WTC11 (cell line): ENCODE results near the gene PLCL2. TPM values are rescaled to one million over a fixed set of nuclear protein-coding genes. Genes with fewer than 3 reads are reported as not detected.

Experiments
- ATAC-seq: fragments of 200-7000 bp; cut with Tn5 transposase; 2 replicates; pipeline ENCODE4 v1.10.0; 2021; ENCODE audit warnings: mild to moderate bottlenecking, moderate library complexity
- CTCF ChIA-PET: fragments of 300-600 bp; sonication (Branson Sonifier 250); formaldehyde crosslinking; loops from one replicate; lab custom pipeline; 2021; ENCODE audit warnings: antibody characterized with exemption; lab: Charles Lee
- POLR2A ChIA-PET: fragments of 350-600 bp; sonication (Branson Sonifier 250); formaldehyde crosslinking; loops from one replicate; lab custom pipeline; 2021; ENCODE audit warnings: antibody characterized with exemption; lab: Charles Lee
- DNase-seq: peaks from one replicate; pipeline ENCODE4 v3.0.0; 2021; ENCODE audit warnings: low spot score
- H3K27ac Mint-ChIP-seq: 2 replicates; pipeline ENCODE4 v1.8.0; 2021; ENCODE audit warnings: mixed read lengths
- H3K27me3 Mint-ChIP-seq: 2 replicates; pipeline ENCODE4 v1.8.0; 2021; ENCODE audit warnings: low read depth, mild to moderate bottlenecking, moderate library complexity, mixed read lengths
- H3K36me3 Mint-ChIP-seq: 2 replicates; pipeline ENCODE4 v1.8.0; 2021; ENCODE audit warnings: mixed read lengths
- H3K4me1 Mint-ChIP-seq: 2 replicates; pipeline ENCODE4 v1.8.0; 2022; ENCODE audit warnings: mixed read lengths
- H3K4me3 Mint-ChIP-seq: 2 replicates; pipeline ENCODE4 v1.8.0; 2021; ENCODE audit warnings: mild to moderate bottlenecking, moderate library complexity, mixed read lengths
- H3K9me3 Mint-ChIP-seq: 2 replicates; pipeline ENCODE4 v1.8.0; 2021; ENCODE audit warnings: mixed read lengths
- AFF4 ChIP-seq: sonication (generic); formaldehyde crosslinking; IDR thresholded peaks from 2 replicates; pipeline ENCODE4 v1.8.1; 2023; ENCODE audit warnings: mild to moderate bottlenecking, missing genetic modification reagents, borderline replicate concordance
- AR ChIP-seq: fragments of 250-450 bp; sonication (Bioruptor Pico); IDR thresholded peaks from 2 replicates; pipeline ENCODE4 v1.9.0; 2021; ENCODE audit warnings: mild to moderate bottlenecking
- CREB1 ChIP-seq: sonication (generic); formaldehyde crosslinking; IDR thresholded peaks from 2 replicates; pipeline ENCODE4 v1.8.0; 2023; ENCODE audit warnings: mild to moderate bottlenecking, missing genetic modification reagents
- E2F1 ChIP-seq: sonication (generic); formaldehyde crosslinking; IDR thresholded peaks from 2 replicates; pipeline ENCODE4 v1.8.0; 2022; ENCODE audit warnings: mild to moderate bottlenecking, missing genetic modification reagents
- FOXK1 ChIP-seq: sonication (generic); formaldehyde crosslinking; IDR thresholded peaks from 2 replicates; pipeline ENCODE4 v1.8.0; 2022; ENCODE audit warnings: mild to moderate bottlenecking, moderate library complexity, missing genetic modification reagents
- FOXP4 ChIP-seq: sonication (generic); formaldehyde crosslinking; IDR thresholded peaks from 2 replicates; pipeline ENCODE4 v1.8.0; 2022; ENCODE audit warnings: mild to moderate bottlenecking, missing genetic modification reagents
- GABPB1 ChIP-seq: sonication (generic); formaldehyde crosslinking; IDR thresholded peaks from 2 replicates; pipeline ENCODE4 v1.8.1; 2023; ENCODE audit warnings: mild to moderate bottlenecking, missing genetic modification reagents
- NFATC4 ChIP-seq: fragments of 250-450 bp; sonication (Bioruptor Pico); IDR thresholded peaks from 2 replicates; pipeline ENCODE4 v1.9.0; 2021; ENCODE audit warnings: mild to moderate bottlenecking
- NFYB ChIP-seq: sonication (generic); formaldehyde crosslinking; conservative IDR thresholded peaks from 2 replicates; pipeline ENCODE4 v1.8.0; 2022; ENCODE audit warnings: low read depth, missing genetic modification reagents
- NR2C2 ChIP-seq: sonication (generic); formaldehyde crosslinking; IDR thresholded peaks from 2 replicates; pipeline ENCODE4 v1.8.0; 2022; ENCODE audit warnings: mild to moderate bottlenecking, missing genetic modification reagents
- OVOL2 ChIP-seq: fragments of 250-450 bp; sonication (Bioruptor Pico); IDR thresholded peaks from 2 replicates; pipeline ENCODE4 v1.9.0; 2021; ENCODE audit warnings: mild to moderate bottlenecking, borderline replicate concordance
- STAT6 ChIP-seq: sonication (generic); formaldehyde crosslinking; conservative IDR thresholded peaks from 2 replicates; pipeline ENCODE4 v1.8.1; 2023; ENCODE audit warnings: mild to moderate bottlenecking, low read depth, missing genetic modification reagents, moderate library complexity
- ZBTB43 ChIP-seq: sonication (generic); formaldehyde crosslinking; IDR thresholded peaks from 2 replicates; pipeline ENCODE4 v1.8.1; 2023; ENCODE audit warnings: mild to moderate bottlenecking, missing genetic modification reagents
- ZMAT4 ChIP-seq: fragments of 250-450 bp; sonication (Bioruptor Pico); IDR thresholded peaks from 2 replicates; pipeline ENCODE4 v1.9.0; 2021; ENCODE audit warnings: mild to moderate bottlenecking
- ZNF138 ChIP-seq: sonication (generic); formaldehyde crosslinking; conservative IDR thresholded peaks from 2 replicates; pipeline ENCODE4 v1.8.1; 2022; ENCODE audit warnings: mild to moderate bottlenecking, moderate library complexity, missing genetic modification reagents
- ZNF425 ChIP-seq: fragments of 250-450 bp; sonication (Bioruptor Pico); conservative IDR thresholded peaks from 2 replicates; pipeline ENCODE4 v1.9.0; 2021; ENCODE audit warnings: mild to moderate bottlenecking
- total RNA-seq: library from RNA; stranded (reverse); gene quantifications from 3 replicates; pipeline ENCODE4 v1.2.3, GENCODE V29; 2021

Gene PLCL2
- total RNA-seq, 1 experiment from 2014 or later, result 11.8 TPM

- CTCF ChIA-PET, result no interaction called here
- POLR2A ChIA-PET, result no interaction called here
- ATAC-seq (no peak), DNase-seq (no peak)
- Mint-ChIP-seq H3K9me3 (no peaks in the 10 kb centered on the region), H3K27ac (no peak overlapping the region), H3K4me3 (no peak overlapping the region), H3K27me3 (no peaks in the 10 kb centered on the region), H3K36me3 (no peaks in the 10 kb centered on the region), H3K4me1 (no peaks in the 10 kb centered on the region; the same call in 1 of the 2 replicates)
- TF ChIP-seq ZMAT4, result no peak
- no peak for TF ChIP-seq NR2C2 (CRISPR knock-in tag)
- TF ChIP-seq AFF4, result no peak
- no peak for TF ChIP-seq E2F1 (CRISPR knock-in tag)
These were observed 226.1 kb downstream of the PLCL2 start for GRCh38 chr3:17110660-17111396.

- Mint-ChIP-seq H3K27ac (no peak overlapping the region), H3K4me1 (no peaks in the 10 kb centered on the region; the same call in 1 of the 2 replicates), H3K9me3 (no peaks in the 10 kb centered on the region), H3K4me3 (no peak overlapping the region), H3K36me3 (no peaks in the 10 kb centered on the region), H3K27me3 (no peaks in the 10 kb centered on the region)
- no peak for DNase-seq
- no peak for ATAC-seq
- ChIA-PET POLR2A (no interaction called here), CTCF (no interaction called here)
- TF ChIP-seq ZNF425 (CRISPR knock-in tag), result no peak
- no peak for TF ChIP-seq OVOL2 (CRISPR knock-in tag)
- no peak for TF ChIP-seq CREB1 (CRISPR knock-in tag)
- no peak for TF ChIP-seq NFATC4 (CRISPR knock-in tag)
- TF ChIP-seq ZNF138, result no peak
- no peak for TF ChIP-seq ZBTB43
- no peak for TF ChIP-seq NFYB
- TF ChIP-seq GABPB1, result no peak
- no peak for TF ChIP-seq STAT6
- no peak for TF ChIP-seq FOXK1 (CRISPR knock-in tag)
- TF ChIP-seq FOXP4 (CRISPR knock-in tag), result no peak
- no peak for TF ChIP-seq AR (CRISPR knock-in tag)
These were observed 226.8 kb downstream of the PLCL2 start for GRCh38 chr3:17111586-17111985.
